CD14-positive monocyte (primary cell): ENCODE data around the gene IL6ST. TPM values are rescaled to one million over a fixed set of nuclear protein-coding genes. Genes with fewer than 3 reads are reported as not detected.

Source experiments
- DNase-seq, 3 donors: peaks; one replicate each; pipeline ENCODE4 v3.0.0-alpha.2; 2011 to 2022
- H2AFZ ChIP-seq: 2 replicates; pipeline ENCODE4 v1.6.0; 2012; ENCODE audit warnings: mild to moderate bottlenecking, low read depth, low read length, inconsistent platforms; ENCODE audit not compliant: insufficient read depth, poor library complexity, severe bottlenecking
- H3K27ac ChIP-seq, 2 donors: 1 replicate in 1 of 2; 2 replicates in 1 of 2; pipeline ENCODE4 v1.5.1; 2012 to 2013; ENCODE audit warnings: low read length in 2 of 2, control low read depth in 1 of 2, inconsistent platforms in 1 of 2, low read depth in 1 of 2, mild to moderate bottlenecking in 1 of 2
- H3K27me3 ChIP-seq, 2 donors: one replicate each; pipeline versions ENCODE4 v1.6.0 to v1.6.1; 2011 to 2013; ENCODE audit warnings: low read length in 2 of 2; ENCODE audit not compliant: control insufficient read depth in 2 of 2, insufficient read depth in 2 of 2
- H3K36me3 ChIP-seq, 2 donors: replicated peaks in 1 of 2; 1 replicate in 1 of 2; 2 replicates in 1 of 2; pipeline versions ENCODE4 v1.5.1 to v1.6.1; 2012 to 2013; ENCODE audit warnings: low read length in 2 of 2, control low read depth in 1 of 2, inconsistent platforms in 1 of 2, mild to moderate bottlenecking in 1 of 2; ENCODE audit not compliant: insufficient read depth in 2 of 2, control insufficient read depth in 1 of 2
- H3K4me1 ChIP-seq, 2 donors: 1 replicate in 1 of 2; 2 replicates in 1 of 2; pipeline versions ENCODE4 v1.5.1 to v1.6.1; 2012 to 2013; ENCODE audit warnings: low read length in 2 of 2, control low read depth in 1 of 2, inconsistent platforms in 1 of 2, mild to moderate bottlenecking in 1 of 2, moderate library complexity in 1 of 2; ENCODE audit not compliant: insufficient read depth in 2 of 2, control insufficient read depth in 1 of 2
- H3K4me2 ChIP-seq: replicated peaks from 2 replicates; pipeline ENCODE3; 2012; ENCODE audit warnings: low read length, moderate library complexity, mild to moderate bottlenecking; ENCODE audit not compliant: poor library complexity, severe bottlenecking; ENCODE audit errors: extremely low read depth
- H3K4me3 ChIP-seq, 3 experiments: fragments of 200-600 bp in 1 of 3; sonication (generic) in 1 of 3; replicated peaks in 1 of 3; 1 replicate in 2 of 3; 2 replicates in 1 of 3; pipeline ENCODE4 v1.5.1; 2011 to 2013; ENCODE audit warnings: low read length in 3 of 3, mild to moderate bottlenecking in 3 of 3, control low read depth in 2 of 3, low read depth in 2 of 3, inconsistent platforms in 1 of 3, moderate library complexity in 1 of 3
- H3K79me2 ChIP-seq: 2 replicates; pipeline ENCODE4 v1.6.0; 2012; ENCODE audit warnings: mild to moderate bottlenecking, control low read depth, inconsistent platforms, low read length, moderate library complexity; ENCODE audit not compliant: insufficient read depth
- H3K9ac ChIP-seq: 2 replicates; pipeline ENCODE4 v1.6.0; 2017; ENCODE audit warnings: low read length, mild to moderate bottlenecking; ENCODE audit not compliant: insufficient read depth, poor library complexity, severe bottlenecking
- H3K9me3 ChIP-seq, 2 donors: replicated peaks in 1 of 2; 1 replicate in 1 of 2; 2 replicates in 1 of 2; pipeline versions ENCODE4 v1.5.1 to v1.6.1; 2012 to 2013; ENCODE audit warnings: low read length in 2 of 2, control low read depth in 1 of 2; ENCODE audit not compliant: control insufficient read depth in 1 of 2, insufficient read depth in 1 of 2
- H4K20me1 ChIP-seq: 2 replicates; pipeline ENCODE4 v1.6.0; 2012; ENCODE audit warnings: mild to moderate bottlenecking, low read length, control low read depth, moderate library complexity; ENCODE audit not compliant: insufficient read depth
- H3K27ac Mint-ChIP-seq, 7 donors: one replicate each; pipeline ENCODE4 v1.8.0; 2020; ENCODE audit warnings: mild to moderate bottlenecking in 7 of 7, mixed read lengths in 7 of 7, moderate library complexity in 6 of 7, inconsistent platforms in 2 of 7
- H3K27me3 Mint-ChIP-seq, 3 donors: one replicate each; pipeline ENCODE4 v1.8.0; 2021 to 2022; ENCODE audit warnings: low read depth in 3 of 3, mild to moderate bottlenecking in 3 of 3, mixed read lengths in 3 of 3, moderate library complexity in 3 of 3, inconsistent platforms in 1 of 3
- H3K36me3 Mint-ChIP-seq, 2 donors: one replicate each; pipeline ENCODE4 v1.8.0; 2020; ENCODE audit warnings: mixed read lengths in 2 of 2, inconsistent platforms in 1 of 2, mild to moderate bottlenecking in 1 of 2
- H3K4me1 Mint-ChIP-seq: one replicate; pipeline ENCODE4 v1.8.0; 2020; ENCODE audit warnings: mild to moderate bottlenecking, mixed read lengths
- H3K4me3 Mint-ChIP-seq, 2 donors: one replicate each; pipeline ENCODE4 v1.8.0; 2020; ENCODE audit warnings: mild to moderate bottlenecking in 2 of 2, mixed read lengths in 2 of 2, moderate library complexity in 1 of 2
- H3K9me3 Mint-ChIP-seq, 7 donors: one replicate each; pipeline ENCODE4 v1.8.0; 2020 to 2022; ENCODE audit warnings: mixed read lengths in 7 of 7, mild to moderate bottlenecking in 6 of 7, moderate library complexity in 6 of 7, inconsistent platforms in 2 of 7
- WGBS: methylation state at CpG from one replicate; pipeline ENCODE4 v1.1.5; 2013; ENCODE audit warnings: missing lambda C conversion rate; ENCODE audit not compliant: insufficient coverage; 5-methylcytosine and 5-hydroxymethylcytosine counted together
- intact Hi-C, 2 donors: fragments of 100-400 bp; cut with micrococcal nuclease; formaldehyde crosslinking; loops; one replicate each; pipeline versions ENCODE4 v1.15.0 to v1.15.1; 2023
- polyA plus RNA-seq, 3 donors: library from polyadenylated mRNA; depleted of rRNA in 1 of 3; unstranded in 2 of 3; stranded (reverse) in 1 of 3; fragments of 300-500 nt in 2 of 3; fragments of >200 nt in 1 of 3; fragmentation: Illumina TruSeq in 2 of 3; gene quantifications; 1 replicate in 2 of 3; 2 replicates in 1 of 3; pipeline ENCODE4 v1.2.3, GENCODE V29; 2012 to 2021
- TF ChIP-seq, protein P1 (sequence below): fragments of 200-600 bp; IDR thresholded peaks from one replicate; pipeline ENCODE4 v1.8.0; 2022; ENCODE audit warnings: antibody characterized with exemption, mild to moderate bottlenecking

Gene IL6ST
- polyA plus RNA-seq, 3 donors, result 22.1 to 28.7 (median 25.7) TPM

DNA sequence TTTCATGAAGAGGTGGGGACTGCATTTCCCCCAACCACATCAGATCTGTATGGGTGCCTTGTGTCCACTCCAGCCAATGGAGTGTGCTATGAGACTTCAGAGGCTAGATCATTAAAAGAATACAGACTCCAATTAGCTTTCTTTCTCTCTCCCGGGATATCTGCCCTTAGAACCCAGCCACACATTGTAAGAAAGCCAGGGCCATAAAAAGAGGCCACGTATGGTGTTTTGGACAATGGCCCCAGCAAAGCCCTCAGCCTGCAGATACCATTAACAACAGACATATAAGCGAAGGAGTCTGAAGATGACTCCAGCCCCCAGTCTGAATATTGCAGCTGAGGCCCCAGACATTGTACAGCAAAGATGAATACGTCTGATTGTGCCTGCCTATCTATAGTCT is 21.5 kb downstream of the IL6ST start:
- DNase-seq, result no peak
- TF ChIP-seq, protein P1, sequence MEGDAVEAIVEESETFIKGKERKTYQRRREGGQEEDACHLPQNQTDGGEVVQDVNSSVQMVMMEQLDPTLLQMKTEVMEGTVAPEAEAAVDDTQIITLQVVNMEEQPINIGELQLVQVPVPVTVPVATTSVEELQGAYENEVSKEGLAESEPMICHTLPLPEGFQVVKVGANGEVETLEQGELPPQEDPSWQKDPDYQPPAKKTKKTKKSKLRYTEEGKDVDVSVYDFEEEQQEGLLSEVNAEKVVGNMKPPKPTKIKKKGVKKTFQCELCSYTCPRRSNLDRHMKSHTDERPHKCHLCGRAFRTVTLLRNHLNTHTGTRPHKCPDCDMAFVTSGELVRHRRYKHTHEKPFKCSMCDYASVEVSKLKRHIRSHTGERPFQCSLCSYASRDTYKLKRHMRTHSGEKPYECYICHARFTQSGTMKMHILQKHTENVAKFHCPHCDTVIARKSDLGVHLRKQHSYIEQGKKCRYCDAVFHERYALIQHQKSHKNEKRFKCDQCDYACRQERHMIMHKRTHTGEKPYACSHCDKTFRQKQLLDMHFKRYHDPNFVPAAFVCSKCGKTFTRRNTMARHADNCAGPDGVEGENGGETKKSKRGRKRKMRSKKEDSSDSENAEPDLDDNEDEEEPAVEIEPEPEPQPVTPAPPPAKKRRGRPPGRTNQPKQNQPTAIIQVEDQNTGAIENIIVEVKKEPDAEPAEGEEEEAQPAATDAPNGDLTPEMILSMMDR, result no peak
- Histone ChIP-seq H3K27me3 (no peaks in the 10 kb centered on the region), H3K4me1 (peaks cover 0 to 5% of the 10 kb centered on the region in 2 donors), H3K27ac (peak overlapping the region in 1 of 2 donors; percentile 11), H3K4me3 (no peak overlapping the region), H3K4me2 (no peak overlapping the region), H3K9ac (no peak overlapping the region), H2AFZ (no peak overlapping the region), H3K79me2 (peaks cover 90% of the 10 kb centered on the region), H3K36me3 (peaks cover 64 to 99% of the 10 kb centered on the region in 2 donors), H4K20me1 (peaks cover 100% of the 10 kb centered on the region), H3K9me3 (no peaks in the 10 kb centered on the region)
- H3K4me3 Mint-ChIP-seq, result no peak overlapping the region
- H3K27me3 Mint-ChIP-seq, result no peaks in the 10 kb centered on the region
- H3K4me1 Mint-ChIP-seq, result no peaks in the 10 kb centered on the region
- no peaks in the 10 kb centered on the region for H3K9me3 Mint-ChIP-seq
- H3K36me3 Mint-ChIP-seq, result peaks cover 57 to 83% of the 10 kb centered on the region in 2 donors
- intact Hi-C loops, result no loop called here
- peak overlapping the region in 4 of 7 donors; percentile 12 to 70 (median 48) for H3K27ac Mint-ChIP-seq
- 100% methylated on average over 2 of the region's 4 CpGs for WGBS

DNA sequence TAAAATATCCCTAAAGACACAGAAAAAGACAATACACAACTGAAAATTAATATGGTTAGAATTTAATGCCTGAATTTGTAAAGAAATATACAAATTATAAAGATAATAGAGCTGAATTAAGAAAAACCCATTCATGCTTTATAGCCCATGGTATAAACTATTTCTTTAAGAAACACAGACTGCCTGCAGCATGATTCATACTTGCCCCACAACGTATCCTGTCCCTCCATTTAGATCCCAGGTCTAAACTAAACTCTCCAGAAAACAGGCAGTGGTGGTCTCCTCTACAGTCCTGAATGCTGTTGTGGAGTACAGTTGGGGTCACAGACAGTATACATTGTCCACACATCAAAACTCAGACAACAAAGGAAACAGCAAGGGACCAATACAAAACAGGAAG is 24.8 kb downstream of the IL6ST start:
- H3K9ac ChIP-seq, result no peak overlapping the region
- H3K4me1 ChIP-seq, result no peaks in the 10 kb centered on the region
- Mint-ChIP-seq H3K27me3 (no peaks in the 10 kb centered on the region), H3K36me3 (peaks cover 64 to 87% of the 10 kb centered on the region in 2 donors), H3K4me1 (no peaks in the 10 kb centered on the region), H3K4me3 (no peak overlapping the region), H3K27ac (peak overlapping the region in 3 of 7 donors; percentile 17 to 58 (median 17)), H3K9me3 (no peaks in the 10 kb centered on the region)
- no peak overlapping the region for H3K4me2 ChIP-seq
- H4K20me1 ChIP-seq, result peaks cover 97% of the 10 kb centered on the region
- no peaks in the 10 kb centered on the region for H3K27me3 ChIP-seq
- DNase-seq, result no peak
- H3K9me3 ChIP-seq, result no peaks in the 10 kb centered on the region
- TF ChIP-seq, protein P1, result no peak
- no peak overlapping the region for H3K4me3 ChIP-seq
- H3K27ac ChIP-seq, result peak overlapping the region in 1 of 2 donors; percentile 27
- WGBS, result no CpG with 5 or more reads among the region's 1 CpG
- no peak overlapping the region for H2AFZ ChIP-seq
- intact Hi-C loops, result loop anchor here in 1 of 2 donors (10.0 kb wide), 1 partner anchor 915 kb away; no protein-coding TSS in a partner anchor
- peaks cover 70 to 90% of the 10 kb centered on the region in 2 donors for H3K36me3 ChIP-seq
- H3K79me2 ChIP-seq, result peaks cover 61% of the 10 kb centered on the region
